ENCODE results near the gene CCDC110. TPM values are rescaled to one million over a fixed set of nuclear protein-coding genes. Genes with fewer than 3 reads are reported as not detected.

The CCDC110 gene
- total and polyA plus RNA-seq, 2 of the 4 experiments (the other 2 are of a cell fraction): 0.46 to 0.90 TPM

DNA sequence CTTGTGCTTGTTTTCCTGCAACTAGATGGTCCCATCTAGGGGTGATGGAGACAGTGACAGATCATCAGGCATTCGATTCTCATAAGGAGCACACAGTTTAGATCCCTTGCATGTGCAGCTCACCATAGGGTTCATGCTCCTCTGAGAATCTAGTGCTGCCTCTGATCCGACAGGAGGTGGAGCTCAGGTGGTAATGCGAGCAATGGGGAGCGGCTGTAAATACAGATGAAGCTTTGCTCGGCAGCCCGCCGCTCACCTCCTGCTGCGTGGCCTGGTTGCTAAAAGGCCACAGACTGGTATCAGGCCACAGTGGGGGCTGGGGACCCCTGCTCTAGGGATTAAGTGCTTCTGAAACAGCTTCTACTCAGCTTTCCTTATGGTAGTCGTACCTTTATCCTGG, 28.5 kb upstream of the CCDC110 start:
- Histone ChIP-seq H2AK5ac (ENCODE audit: low read depth, low read length) (no peak overlapping the region), H2BK15ac (ENCODE audit: low read depth, low read length) (no peak overlapping the region), H2BK20ac (ENCODE audit: low read depth, low read length) (no peak overlapping the region), H2AK9ac (replicated peaks; ENCODE audit: low read depth, low read length, poor library complexity) (no peak overlapping the region), H3K36me3 (ENCODE audit: control insufficient read depth, insufficient read depth, low read length) (no peaks in the 10 kb centered on the region), H4K5ac (ENCODE audit: low read depth, low read length) (no peak overlapping the region), H3K14ac (replicated peaks; ENCODE audit: low read depth, low read length) (no peak overlapping the region), H4K8ac (ENCODE audit: low read depth in 2 of 2, low read length in 2 of 2) (no peak overlapping the region), H2BK120ac (ENCODE audit: low read depth, low read length) (no peak overlapping the region), H3K4ac (ENCODE audit: low read depth, low read length) (no peak overlapping the region), H3K4me3 (ENCODE audit: insufficient read depth, low read depth, low read length) (no peak overlapping the region), H3K9me1 (ENCODE audit: insufficient read depth, low read length) (peaks cover 3% of the 10 kb centered on the region; the same call in 1 of the 2 replicates), H3K4me2 (ENCODE audit: low read depth, low read length) (no peak overlapping the region), H3K79me1 (ENCODE audit: low read depth in 1 of 2, low read length in 2 of 2) (no peaks in the 10 kb centered on the region), H3K4me1 (ENCODE audit: control insufficient read depth, insufficient read depth, low read length) (peaks cover 3% of the 10 kb centered on the region; the same call in 1 of the 2 replicates), H3K9ac (ENCODE audit: low read depth, low read length) (no peak overlapping the region), H3K27ac (ENCODE audit: insufficient read depth, low read length) (no peak overlapping the region), H3K9me3 (ENCODE audit: control insufficient read depth, insufficient read depth, low read length) (peaks cover 2% of the 10 kb centered on the region), H3K23ac (ENCODE audit: low read depth, low read length) (no peak overlapping the region), H4K20me1 (ENCODE audit: insufficient read depth, low read length) (no peaks in the 10 kb centered on the region), H3K27me3 (ENCODE audit: control insufficient read depth, insufficient read depth, low read length) (no peaks in the 10 kb centered on the region), H3K56ac (ENCODE audit: extremely low read depth, insufficient read depth, low read length) (no peak overlapping the region), H4K91ac (ENCODE audit: insufficient read depth, low read depth, low read length) (no peak overlapping the region), H3K18ac (ENCODE audit: low read depth, low read length) (no peak overlapping the region), H2BK5ac (ENCODE audit: low read depth, low read length, poor library complexity, severe bottlenecking) (no peak overlapping the region), H2AFZ (replicated peaks; ENCODE audit: low read length, poor library complexity) (no peak overlapping the region)
- in situ Hi-C loops (cut with MboI; ENCODE audit: low sequenced_read_pairs) (no loop called here), dilution Hi-C loops (cut with HindIII; ENCODE audit: low sequenced_read_pairs, unreplicated experiment) (no loop called here), intact Hi-C loops (cut with micrococcal nuclease) (no loop called here)
- CTCF ChIA-PET: no interaction called here
- no peak for DNase-seq
- no peak for ATAC-seq (ENCODE audit: low read depth)
- POLR2A ChIA-PET (ENCODE audit: unreplicated experiment): no interaction called here
- no TSS peak for BruUV-seq (replicated peaks)
- no peak for TF ChIP-seq FOS (IDR thresholded peaks at IDR 0.05; ENCODE audit: low read depth, low read length)
- TF ChIP-seq RAD21 (IDR thresholded peaks at IDR 0.05; ENCODE audit: low read length): no peak
- TF ChIP-seq, protein P1, sequence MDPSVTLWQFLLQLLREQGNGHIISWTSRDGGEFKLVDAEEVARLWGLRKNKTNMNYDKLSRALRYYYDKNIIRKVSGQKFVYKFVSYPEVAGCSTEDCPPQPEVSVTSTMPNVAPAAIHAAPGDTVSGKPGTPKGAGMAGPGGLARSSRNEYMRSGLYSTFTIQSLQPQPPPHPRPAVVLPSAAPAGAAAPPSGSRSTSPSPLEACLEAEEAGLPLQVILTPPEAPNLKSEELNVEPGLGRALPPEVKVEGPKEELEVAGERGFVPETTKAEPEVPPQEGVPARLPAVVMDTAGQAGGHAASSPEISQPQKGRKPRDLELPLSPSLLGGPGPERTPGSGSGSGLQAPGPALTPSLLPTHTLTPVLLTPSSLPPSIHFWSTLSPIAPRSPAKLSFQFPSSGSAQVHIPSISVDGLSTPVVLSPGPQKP (IDR thresholded peaks at IDR 0.05; ENCODE audit: borderline replicate concordance, low read depth, low read length): no peak
- TF ChIP-seq, protein P2, sequence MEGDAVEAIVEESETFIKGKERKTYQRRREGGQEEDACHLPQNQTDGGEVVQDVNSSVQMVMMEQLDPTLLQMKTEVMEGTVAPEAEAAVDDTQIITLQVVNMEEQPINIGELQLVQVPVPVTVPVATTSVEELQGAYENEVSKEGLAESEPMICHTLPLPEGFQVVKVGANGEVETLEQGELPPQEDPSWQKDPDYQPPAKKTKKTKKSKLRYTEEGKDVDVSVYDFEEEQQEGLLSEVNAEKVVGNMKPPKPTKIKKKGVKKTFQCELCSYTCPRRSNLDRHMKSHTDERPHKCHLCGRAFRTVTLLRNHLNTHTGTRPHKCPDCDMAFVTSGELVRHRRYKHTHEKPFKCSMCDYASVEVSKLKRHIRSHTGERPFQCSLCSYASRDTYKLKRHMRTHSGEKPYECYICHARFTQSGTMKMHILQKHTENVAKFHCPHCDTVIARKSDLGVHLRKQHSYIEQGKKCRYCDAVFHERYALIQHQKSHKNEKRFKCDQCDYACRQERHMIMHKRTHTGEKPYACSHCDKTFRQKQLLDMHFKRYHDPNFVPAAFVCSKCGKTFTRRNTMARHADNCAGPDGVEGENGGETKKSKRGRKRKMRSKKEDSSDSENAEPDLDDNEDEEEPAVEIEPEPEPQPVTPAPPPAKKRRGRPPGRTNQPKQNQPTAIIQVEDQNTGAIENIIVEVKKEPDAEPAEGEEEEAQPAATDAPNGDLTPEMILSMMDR (conservative IDR thresholded peaks at IDR 0.05; ENCODE audit: low read depth, low read length): no peak
- no peak for TF ChIP-seq NFE2L2 (IDR thresholded peaks at IDR 0.05; ENCODE audit: low read depth, low read length)
- no peak for TF ChIP-seq MAFK (IDR thresholded peaks at IDR 0.05; ENCODE audit: low read depth, low read length)
- no peak for TF ChIP-seq POLR2A (IDR thresholded peaks at IDR 0.05; ENCODE audit: low read depth, low read length)
- no peak for TF ChIP-seq RFX5 (IDR thresholded peaks at IDR 0.05; ENCODE audit: low read depth, low read length)
- no peak for TF ChIP-seq SMC3 (IDR thresholded peaks at IDR 0.05; ENCODE audit: low read depth, low read length)
- TF ChIP-seq, protein P3, sequence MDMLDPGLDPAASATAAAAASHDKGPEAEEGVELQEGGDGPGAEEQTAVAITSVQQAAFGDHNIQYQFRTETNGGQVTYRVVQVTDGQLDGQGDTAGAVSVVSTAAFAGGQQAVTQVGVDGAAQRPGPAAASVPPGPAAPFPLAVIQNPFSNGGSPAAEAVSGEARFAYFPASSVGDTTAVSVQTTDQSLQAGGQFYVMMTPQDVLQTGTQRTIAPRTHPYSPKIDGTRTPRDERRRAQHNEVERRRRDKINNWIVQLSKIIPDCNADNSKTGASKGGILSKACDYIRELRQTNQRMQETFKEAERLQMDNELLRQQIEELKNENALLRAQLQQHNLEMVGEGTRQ (IDR thresholded peaks at IDR 0.05; ENCODE audit: low read depth, low read length): no peak
- no peak for TF ChIP-seq CHD1 (IDR thresholded peaks at IDR 0.05; ENCODE audit: low read depth, low read length)
- no peak for TF ChIP-seq MAZ (IDR thresholded peaks at IDR 0.05; ENCODE audit: borderline replicate concordance, low read depth, low read length)
- no peak for TF ChIP-seq CEBPB (IDR thresholded peaks at IDR 0.05; ENCODE audit: low read depth, low read length)
- TF ChIP-seq MXI1 (IDR thresholded peaks at IDR 0.05; ENCODE audit: borderline replicate concordance, low read depth, low read length): no peak
- no peak for TF ChIP-seq RCOR1 (IDR thresholded peaks at IDR 0.05; ENCODE audit: insufficient replicate concordance, low read length)
- TF ChIP-seq BHLHE40 (IDR thresholded peaks at IDR 0.05; ENCODE audit: low read depth, low read length): no peak
- 92% methylated on average over 4 of the region's 9 CpGs; no CpG with 5 or more reads in 1 of the 2 experiments for WGBS, 2 experiments (ENCODE audit: extremely low coverage in 2 of 2, insufficient read length in 1 of 2)
